ENCODE results near the gene RASA3. TPM values are rescaled to one million over a fixed set of nuclear protein-coding genes. Genes with fewer than 3 reads are reported as not detected.

Gene RASA3
- polyA plus RNA-seq, 3 donors, result 9.0 to 32.6 (median 16.6) TPM

- peak overlapping the region; percentile 63 for H2AFZ ChIP-seq (ENCODE audit: insufficient read depth, low read depth, low read length, poor library complexity, severe bottlenecking)
- DNase-seq, result peak; percentile 71 to 74 (median 73)
- peak overlapping the region; percentile 36 for H3K9ac ChIP-seq (ENCODE audit: insufficient read depth, low read length, poor library complexity, severe bottlenecking)
- Mint-ChIP-seq H3K27ac (no peak overlapping the region), H3K4me1 (peaks cover 16% of the 10 kb centered on the region), H3K36me3 (peaks cover 3 to 10% of the 10 kb centered on the region in 2 donors), H3K27me3 (ENCODE audit: low read depth in 3 of 3) (peaks cover 0 to 12% (median 2%) of the 10 kb centered on the region in 3 donors), H3K9me3 (peaks cover 14 to 21% (median 19%) of the 10 kb centered on the region in 7 donors), H3K4me3 (peak overlapping the region; percentile 56 to 63)
- H3K27ac ChIP-seq (ENCODE audit: low read depth in 1 of 2, low read length in 2 of 2), result no peak overlapping the region
- 36% methylated on average over 39 of the region's 42 CpGs for WGBS (ENCODE audit: insufficient coverage)
- H3K9me3 ChIP-seq (replicated peaks in 1 of 2; ENCODE audit: control insufficient read depth in 1 of 2, insufficient read depth in 1 of 2, low read length in 2 of 2), result peaks cover 5 to 21% of the 10 kb centered on the region in 2 donors
- no peaks in the 10 kb centered on the region for H4K20me1 ChIP-seq (ENCODE audit: insufficient read depth, low read length)
- no peaks in the 10 kb centered on the region for H3K36me3 ChIP-seq (replicated peaks in 1 of 2; ENCODE audit: control insufficient read depth in 1 of 2, insufficient read depth in 2 of 2, low read length in 2 of 2)
- peaks cover 9 to 10% of the 10 kb centered on the region in 2 donors for H3K4me1 ChIP-seq (ENCODE audit: control insufficient read depth in 1 of 2, insufficient read depth in 2 of 2, low read length in 2 of 2)
- intact Hi-C loops (cut with micrococcal nuclease), result loop anchor here (1.0 to 10.0 kb wide), 4 partner anchors 151 to 276 kb away; no protein-coding TSS in a partner anchor
- H3K79me2 ChIP-seq (ENCODE audit: insufficient read depth, low read length), result no peaks in the 10 kb centered on the region
- H3K27me3 ChIP-seq (ENCODE audit: control insufficient read depth in 2 of 2, insufficient read depth in 2 of 2, low read length in 2 of 2), result peaks cover 0 to 2% of the 10 kb centered on the region in 2 donors
- TF ChIP-seq CTCF (IDR thresholded peaks at IDR 0.05), result peak; percentile 69
- peak overlapping the region in 1 of 3 experiments; percentile 50 for H3K4me3 ChIP-seq (replicated peaks in 1 of 3; ENCODE audit: low read depth in 2 of 3, low read length in 3 of 3)
- peak overlapping the region; percentile 62 for H3K4me2 ChIP-seq (replicated peaks; ENCODE audit: extremely low read depth, low read length, poor library complexity, severe bottlenecking)
Measured at GRCh38 chr13:113951246-113951999, 181.0 kb downstream of the RASA3 start.

GRCh38 chr13:113950451-113951245 lies 181.8 kb downstream of the RASA3 start:
- peaks cover 2 to 13% of the 10 kb centered on the region in 2 donors for H3K9me3 ChIP-seq (replicated peaks in 1 of 2; ENCODE audit: control insufficient read depth in 1 of 2, insufficient read depth in 1 of 2, low read length in 2 of 2)

More at GRCh38 chr13:113950451-113951245, 181.8 kb downstream of the RASA3 start:
- Mint-ChIP-seq H3K4me1 (peaks cover 16% of the 10 kb centered on the region), H3K36me3 (peaks cover 0 to 3% of the 10 kb centered on the region in 2 donors), H3K27ac (peak overlapping the region in 1 of 7 donors; percentile 36), H3K4me3 (peak overlapping the region in 1 of 2 donors; percentile 35), H3K9me3 (peaks cover 7 to 13% (median 12%) of the 10 kb centered on the region in 7 donors), H3K27me3 (ENCODE audit: low read depth in 3 of 3) (peaks cover 0 to 12% (median 2%) of the 10 kb centered on the region in 3 donors)
- 55% methylated on average over 10 of the region's 24 CpGs for WGBS (ENCODE audit: insufficient coverage)
- peaks cover 0 to 2% of the 10 kb centered on the region in 2 donors for H3K27me3 ChIP-seq (ENCODE audit: control insufficient read depth in 2 of 2, insufficient read depth in 2 of 2, low read length in 2 of 2)
- peak overlapping the region; percentile 36 for H3K9ac ChIP-seq (ENCODE audit: insufficient read depth, low read length, poor library complexity, severe bottlenecking)
- TF ChIP-seq CTCF (IDR thresholded peaks at IDR 0.05), result no peak
- no peaks in the 10 kb centered on the region for H4K20me1 ChIP-seq (ENCODE audit: insufficient read depth, low read length)
- H2AFZ ChIP-seq (ENCODE audit: insufficient read depth, low read depth, low read length, poor library complexity, severe bottlenecking), result peak overlapping the region; percentile 63
- H3K36me3 ChIP-seq (replicated peaks in 1 of 2; ENCODE audit: control insufficient read depth in 1 of 2, insufficient read depth in 2 of 2, low read length in 2 of 2), result no peaks in the 10 kb centered on the region
- DNase-seq, result no peak
- no peak overlapping the region for H3K4me3 ChIP-seq (replicated peaks in 1 of 3; ENCODE audit: low read depth in 2 of 3, low read length in 3 of 3)
- H3K79me2 ChIP-seq (ENCODE audit: insufficient read depth, low read length), result no peaks in the 10 kb centered on the region
- no peak overlapping the region for H3K27ac ChIP-seq (ENCODE audit: low read depth in 1 of 2, low read length in 2 of 2)
- intact Hi-C loops (cut with micrococcal nuclease), result loop anchor here (1.0 to 10.0 kb wide), 4 partner anchors 152 to 277 kb away; no protein-coding TSS in a partner anchor
- peak overlapping the region; percentile 62 for H3K4me2 ChIP-seq (replicated peaks; ENCODE audit: extremely low read depth, low read length, poor library complexity, severe bottlenecking)
- peaks cover 9 to 10% of the 10 kb centered on the region in 2 donors for H3K4me1 ChIP-seq (ENCODE audit: control insufficient read depth in 1 of 2, insufficient read depth in 2 of 2, low read length in 2 of 2)
